HepG2 (cell line): ENCODE measurements around the gene TAT. TPM values are rescaled to one million over a fixed set of nuclear protein-coding genes. Genes with fewer than 3 reads are reported as not detected.

ENCODE experiments used
- CBX1 ChIP-seq: IDR thresholded peaks from one replicate; pipeline ENCODE4 v1.6.1; 2016; ENCODE audit warnings: antibody characterized with exemption, low read depth
- FOXC1 ChIP-seq: sonication (generic); formaldehyde crosslinking; IDR thresholded peaks from 2 replicates; pipeline ENCODE4 v1.8.0; 2022; ENCODE audit warnings: mild to moderate bottlenecking, missing genetic modification reagents, borderline replicate concordance
- GABPB1 ChIP-seq: IDR thresholded peaks from 2 replicates; pipeline ENCODE4 v1.6.1; 2016; ENCODE audit warnings: mild to moderate bottlenecking, missing genetic modification reagents, moderate library complexity, missing compliant biosample characterization
- GTF2F1 ChIP-seq: fragments of 150-350 bp; IDR thresholded peaks from 2 replicates; pipeline ENCODE4 v1.6.1; 2014; ENCODE audit warnings: low read length
- HNF4G ChIP-seq, 2 experiments: sonication (generic) in 1 of 2; formaldehyde crosslinking in 1 of 2; IDR thresholded peaks; 2 replicates each; pipeline versions ENCODE4 v1.4.0 to v1.6.1; 2011 to 2020; ENCODE audit warnings: borderline replicate concordance in 2 of 2, low read depth in 2 of 2, mild to moderate bottlenecking in 2 of 2, low read length in 1 of 2, missing genetic modification reagents in 1 of 2, moderate library complexity in 1 of 2
- KLF6 ChIP-seq: IDR thresholded peaks from 2 replicates; pipeline ENCODE4 v1.8.0; 2016; ENCODE audit warnings: missing biosample characterization, missing genetic modification reagents
- MBNL3 ChIP-seq: fragments of 250-450 bp; sonication (Bioruptor Pico); conservative IDR thresholded peaks from 2 replicates; pipeline ENCODE4 v1.8.0; 2022; ENCODE audit warnings: mild to moderate bottlenecking, inconsistent platforms
- MTF1 ChIP-seq: sonication (generic); formaldehyde crosslinking; IDR thresholded peaks from 2 replicates; pipeline ENCODE4 v1.5.0; 2020; ENCODE audit warnings: missing genetic modification reagents
- NFYC ChIP-seq: IDR thresholded peaks from 2 replicates; pipeline ENCODE4 v1.6.1; 2016; ENCODE audit warnings: missing genetic modification reagents, missing compliant biosample characterization
- POLR2A ChIP-seq, 2 experiments: IDR thresholded peaks; 2 replicates each; pipeline ENCODE4 v1.6.1; 2011; ENCODE audit warnings: low read depth in 2 of 2, low read length in 2 of 2, mild to moderate bottlenecking in 1 of 2, moderate library complexity in 1 of 2; ENCODE audit not compliant: insufficient read depth in 1 of 2
- RARA ChIP-seq: IDR thresholded peaks from 2 replicates; pipeline ENCODE4 v1.6.1; 2016; ENCODE audit warnings: missing genetic modification reagents, missing compliant biosample characterization
- REXO4 ChIP-seq: sonication (generic); formaldehyde crosslinking; IDR thresholded peaks from 2 replicates; pipeline ENCODE4 v1.8.0; 2022; ENCODE audit warnings: missing genetic modification reagents, mild to moderate bottlenecking, borderline replicate concordance
- RFX1 ChIP-seq: fragments of 450-650 bp; IDR thresholded peaks from 2 replicates; pipeline ENCODE4 v1.6.1; 2017
- SALL2 ChIP-seq: sonication (generic); formaldehyde crosslinking; IDR thresholded peaks from 2 replicates; pipeline ENCODE4 v1.8.1; 2023; ENCODE audit warnings: mild to moderate bottlenecking, missing genetic modification reagents, inconsistent platforms
- SETDB1 ChIP-seq: sonication (generic); formaldehyde crosslinking; IDR thresholded peaks from 2 replicates; pipeline ENCODE4 v1.5.1; 2020; ENCODE audit warnings: missing genetic modification reagents, mild to moderate bottlenecking, borderline replicate concordance
- TCF12 ChIP-seq, 2 experiments: fragments of 450-650 bp in 1 of 2; sonication (generic) in 1 of 2; formaldehyde crosslinking in 1 of 2; IDR thresholded peaks; 2 replicates each; pipeline versions ENCODE4 v1.6.1 to v1.8.0; 2017 to 2022; ENCODE audit warnings: antibody characterized with exemption in 1 of 2, mild to moderate bottlenecking in 1 of 2, missing genetic modification reagents in 1 of 2, moderate library complexity in 1 of 2
- ZFP36L2 ChIP-seq: sonication (generic); formaldehyde crosslinking; IDR thresholded peaks from 2 replicates; pipeline ENCODE4 v1.4.0; 2020; ENCODE audit warnings: missing genetic modification reagents
- ZNF431 ChIP-seq: sonication (generic); formaldehyde crosslinking; IDR thresholded peaks from 2 replicates; pipeline ENCODE4 v1.9.0; 2022; ENCODE audit warnings: missing genetic modification reagents, low read depth, mild to moderate bottlenecking, borderline replicate concordance
- ZNF460 ChIP-seq: sonication (generic); formaldehyde crosslinking; IDR thresholded peaks from 2 replicates; pipeline ENCODE4 v1.5.1; 2020; ENCODE audit warnings: missing genetic modification reagents, mild to moderate bottlenecking, borderline replicate concordance
- ZNF589 ChIP-seq: sonication (generic); formaldehyde crosslinking; conservative IDR thresholded peaks from 2 replicates; pipeline ENCODE4 v1.8.0; 2022; ENCODE audit warnings: mild to moderate bottlenecking, moderate library complexity, missing genetic modification reagents
- ZNF780A ChIP-seq: sonication (generic); formaldehyde crosslinking; IDR thresholded peaks from 2 replicates; pipeline ENCODE4 v1.8.0; 2022; ENCODE audit warnings: mild to moderate bottlenecking, missing genetic modification reagents, moderate library complexity
- ZSCAN12 ChIP-seq: sonication (generic); formaldehyde crosslinking; IDR thresholded peaks from 2 replicates; pipeline ENCODE4 v1.9.0; 2021; ENCODE audit warnings: mild to moderate bottlenecking, missing genetic modification reagents
- ZSCAN25 ChIP-seq: sonication (generic); formaldehyde crosslinking; IDR thresholded peaks from 2 replicates; pipeline ENCODE4 v1.8.0; 2022; ENCODE audit warnings: mild to moderate bottlenecking, missing genetic modification reagents
- ZSCAN30 ChIP-seq: sonication (generic); formaldehyde crosslinking; IDR thresholded peaks from 2 replicates; pipeline ENCODE4 v1.5.0; 2020; ENCODE audit warnings: mild to moderate bottlenecking, missing genetic modification reagents
- polyA plus RNA-seq, 8 experiments: library from polyadenylated mRNA; depleted of rRNA in 3 of 8; stranded (reverse) in 7 of 8; unstranded in 1 of 8; fragments of >200 nt; fragmentation: Illumina TruSeq in 4 of 8; extraction: Trizol in 4 of 8; gene quantifications; 2 replicates each; pipeline versions ENCODE4 v1.2.1 to v1.2.3, GENCODE V29; 2011 to 2016; ENCODE audit warnings: low read depth in 4 of 8, missing spikeins in 1 of 8, mixed read lengths in 1 of 8; ENCODE audit not compliant: insufficient read depth in 1 of 8
- total RNA-seq, 5 experiments: library from RNA; depleted of rRNA; stranded (reverse); fragments of >200 nt; fragmentation: Illumina TruSeq; extraction: Trizol; gene quantifications; 2 replicates each; pipeline ENCODE4 v1.2.3, GENCODE V29; 2016; ENCODE audit warnings: low read depth in 1 of 5
- TF ChIP-seq, protein P1 (sequence below): IDR thresholded peaks from 2 replicates; pipeline ENCODE4 v1.6.1; 2016; ENCODE audit warnings: control low read depth
- TF ChIP-seq, protein P2 (sequence below): IDR thresholded peaks from 2 replicates; pipeline ENCODE4 v1.6.1; 2016; ENCODE audit warnings: missing compliant biosample characterization, missing genetic modification reagents, borderline replicate concordance
- TF ChIP-seq, protein P3 (sequence below): sonication (generic); formaldehyde crosslinking; IDR thresholded peaks from 2 replicates; pipeline ENCODE4 v1.8.1; 2022; ENCODE audit warnings: mild to moderate bottlenecking, missing genetic modification reagents
- TF ChIP-seq, protein P4 (sequence below): sonication (generic); formaldehyde crosslinking; IDR thresholded peaks from 2 replicates; pipeline ENCODE4 v1.5.0; 2020; ENCODE audit warnings: missing genetic modification reagents

The TAT gene
- total and polyA plus RNA-seq, 2 of the 13 experiments (the other 11 are each of a cell fraction or from before 2014, with no cell fraction given) = 1.6 to 5.8 TPM

DNA sequence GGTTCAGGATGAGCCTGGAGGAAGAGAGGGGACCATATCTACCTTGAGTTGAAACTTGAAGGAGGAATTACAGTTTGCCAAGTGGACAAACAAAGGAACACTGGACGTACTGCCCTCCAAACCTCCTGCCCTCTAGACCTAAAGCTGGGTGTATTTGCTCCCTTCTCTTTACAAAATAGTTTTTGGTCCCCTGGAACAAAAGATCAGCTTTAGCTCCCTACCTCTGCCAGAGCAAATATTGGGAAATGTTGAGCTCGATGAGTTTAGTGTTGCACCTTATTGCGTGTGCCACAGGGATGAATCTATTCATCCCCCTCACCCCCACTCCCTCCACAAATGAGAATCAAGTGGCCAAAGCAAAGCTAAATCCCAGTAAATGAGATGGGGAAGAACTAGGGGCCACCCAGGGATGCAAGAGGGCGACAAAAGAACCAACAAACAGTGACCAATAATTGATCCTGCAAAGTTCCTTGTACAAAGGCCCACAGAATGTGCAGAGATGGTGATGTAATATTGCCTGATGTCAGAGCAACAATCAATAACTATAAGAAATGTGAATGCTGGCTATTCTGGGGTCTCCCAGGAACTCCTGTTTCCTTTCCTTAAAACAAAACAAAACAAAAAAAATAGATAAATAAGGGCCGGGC is 17.2 kb upstream of the TAT start (continued):
- TF ChIP-seq POLR2A (IDR thresholded peaks at IDR 0.05; ENCODE audit: insufficient read depth in 1 of 2, low read depth in 2 of 2, low read length in 2 of 2) = peak in 1 of 2 experiments; percentile 58; a peak in 1 of 4 replicates
- TF ChIP-seq, protein P1, sequence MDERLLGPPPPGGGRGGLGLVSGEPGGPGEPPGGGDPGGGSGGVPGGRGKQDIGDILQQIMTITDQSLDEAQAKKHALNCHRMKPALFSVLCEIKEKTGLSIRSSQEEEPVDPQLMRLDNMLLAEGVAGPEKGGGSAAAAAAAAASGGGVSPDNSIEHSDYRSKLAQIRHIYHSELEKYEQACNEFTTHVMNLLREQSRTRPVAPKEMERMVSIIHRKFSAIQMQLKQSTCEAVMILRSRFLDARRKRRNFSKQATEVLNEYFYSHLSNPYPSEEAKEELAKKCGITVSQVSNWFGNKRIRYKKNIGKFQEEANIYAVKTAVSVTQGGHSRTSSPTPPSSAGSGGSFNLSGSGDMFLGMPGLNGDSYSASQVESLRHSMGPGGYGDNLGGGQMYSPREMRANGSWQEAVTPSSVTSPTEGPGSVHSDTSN (CRISPR knock-in tag) = no peak
- TF ChIP-seq GTF2F1 = no peak
- TF ChIP-seq, protein P2, sequence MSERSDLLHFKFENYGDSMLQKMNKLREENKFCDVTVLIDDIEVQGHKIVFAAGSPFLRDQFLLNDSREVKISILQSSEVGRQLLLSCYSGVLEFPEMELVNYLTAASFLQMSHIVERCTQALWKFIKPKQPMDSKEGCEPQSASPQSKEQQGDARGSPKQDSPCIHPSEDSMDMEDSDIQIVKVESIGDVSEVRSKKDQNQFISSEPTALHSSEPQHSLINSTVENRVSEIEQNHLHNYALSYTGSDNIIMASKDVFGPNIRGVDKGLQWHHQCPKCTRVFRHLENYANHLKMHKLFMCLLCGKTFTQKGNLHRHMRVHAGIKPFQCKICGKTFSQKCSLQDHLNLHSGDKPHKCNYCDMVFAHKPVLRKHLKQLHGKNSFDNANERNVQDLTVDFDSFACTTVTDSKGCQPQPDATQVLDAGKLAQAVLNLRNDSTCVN (CRISPR knock-in tag) = no peak
- TF ChIP-seq REXO4 (CRISPR knock-in tag) = no peak
- 0 out of 2 replicates have a peak, but pooled peaks have one; percentile 24 for TF ChIP-seq KLF6 (CRISPR knock-in tag)
- peak; percentile 48; the same call in 1 of the 2 replicates for TF ChIP-seq GABPB1 (CRISPR knock-in tag)
- TF ChIP-seq, protein P3, sequence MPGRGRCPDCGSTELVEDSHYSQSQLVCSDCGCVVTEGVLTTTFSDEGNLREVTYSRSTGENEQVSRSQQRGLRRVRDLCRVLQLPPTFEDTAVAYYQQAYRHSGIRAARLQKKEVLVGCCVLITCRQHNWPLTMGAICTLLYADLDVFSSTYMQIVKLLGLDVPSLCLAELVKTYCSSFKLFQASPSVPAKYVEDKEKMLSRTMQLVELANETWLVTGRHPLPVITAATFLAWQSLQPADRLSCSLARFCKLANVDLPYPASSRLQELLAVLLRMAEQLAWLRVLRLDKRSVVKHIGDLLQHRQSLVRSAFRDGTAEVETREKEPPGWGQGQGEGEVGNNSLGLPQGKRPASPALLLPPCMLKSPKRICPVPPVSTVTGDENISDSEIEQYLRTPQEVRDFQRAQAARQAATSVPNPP (CRISPR knock-in tag) = no peak
- no peak for TF ChIP-seq ZNF589
- TF ChIP-seq ZSCAN30 (CRISPR knock-in tag) = no peak
- 0 out of 2 replicates have a peak, but pooled peaks have one; percentile 37 for TF ChIP-seq ZNF780A (CRISPR knock-in tag)
- TF ChIP-seq MBNL3 (CRISPR knock-in tag) = 0 out of 2 replicates have a peak, but pooled peaks have one; percentile 37
- TF ChIP-seq, protein P4, sequence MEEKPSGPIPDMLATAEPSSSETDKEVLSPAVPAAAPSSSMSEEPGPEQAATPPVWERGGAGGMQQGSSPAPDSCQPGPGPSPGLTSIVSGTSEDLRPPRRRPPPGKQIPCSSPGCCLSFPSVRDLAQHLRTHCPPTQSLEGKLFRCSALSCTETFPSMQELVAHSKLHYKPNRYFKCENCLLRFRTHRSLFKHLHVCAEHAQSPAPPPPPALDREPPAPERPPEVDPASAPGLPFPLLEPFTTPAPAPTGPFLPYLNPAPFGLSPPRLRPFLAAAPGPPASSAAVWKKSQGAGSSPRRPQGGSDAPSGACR (CRISPR knock-in tag) = no peak
- TF ChIP-seq MTF1 (CRISPR knock-in tag) = no peak
- no peak for TF ChIP-seq CBX1
- no peak for TF ChIP-seq SALL2 (CRISPR knock-in tag)
- TF ChIP-seq ZFP36L2 (CRISPR knock-in tag) = no peak
- TF ChIP-seq RFX1 = no peak
- TF ChIP-seq HNF4G (IDR thresholded peaks at IDR 0.05; ENCODE audit: borderline replicate concordance, low read depth, low read length) = peak; percentile 79; the same call in 1 of the 2 replicates
- no peak for TF ChIP-seq HNF4G (CRISPR knock-in tag; IDR thresholded peaks at IDR 0.05; ENCODE audit: borderline replicate concordance, low read depth)
- TF ChIP-seq NFYC (CRISPR knock-in tag) = no peak
- peak; percentile 53; the same call in 1 of the 2 replicates for TF ChIP-seq RARA (CRISPR knock-in tag)
- TF ChIP-seq ZNF431 = no peak; the same call in 1 of the 2 replicates
- no peak for TF ChIP-seq SETDB1 (CRISPR knock-in tag)
- TF ChIP-seq ZSCAN25 (CRISPR knock-in tag) = no peak
- no peak for TF ChIP-seq TCF12 (IDR thresholded peaks at IDR 0.05)
- TF ChIP-seq TCF12 (CRISPR knock-in tag; IDR thresholded peaks at IDR 0.05) = 0 out of 2 replicates have a peak, but pooled peaks have one; percentile 21
- TF ChIP-seq ZSCAN12 (CRISPR knock-in tag) = no peak
- no peak for TF ChIP-seq ZNF460
- no peak for TF ChIP-seq FOXC1 (CRISPR knock-in tag)
